ENCODE data around the gene WDR59. TPM values are rescaled to one million over a fixed set of nuclear protein-coding genes. Genes with fewer than 3 reads are reported as not detected.

WDR59 gene
- total RNA-seq, 4 donors from 2014 or later = 26.0 to 59.4 (median 48.4) TPM

GRCh38 chr16:74898659-74899058 lies 86.3 kb downstream of the WDR59 start:
- TF ChIP-seq POLR2A (IDR thresholded peaks at IDR 0.05) = no peak
- no peak for TF ChIP-seq CTCF (IDR thresholded peaks at IDR 0.05)
- DNase-seq (ENCODE audit: low spot score in 2 of 2) = no peak
- intact Hi-C loops (cut with DNase I; ENCODE audit: low total_unique reads) = no loop called here
- H3K4me3 ChIP-seq (ENCODE audit: low read depth, poor library complexity, severe bottlenecking) = no peak overlapping the region
- WGBS, 2 donors = 75 to 80% methylated on average over 8 of the region's 8 CpGs

- WGBS, 2 donors = 76 to 79% methylated on average over 14 of the region's 14 CpGs
- no peak for DNase-seq (ENCODE audit: low spot score in 2 of 2)
- no peak overlapping the region for H3K4me3 ChIP-seq (ENCODE audit: low read depth, poor library complexity, severe bottlenecking)
- intact Hi-C loops (cut with DNase I; ENCODE audit: low total_unique reads) = no loop called here
- TF ChIP-seq POLR2A (IDR thresholded peaks at IDR 0.05) = no peak
- no peak for TF ChIP-seq CTCF (IDR thresholded peaks at IDR 0.05)
Measured at GRCh38 chr16:74896389-74897370, 88.2 kb downstream of the WDR59 start.

- 85 to 86% methylated on average over 4 of the region's 4 CpGs for WGBS, 2 donors
Measured at GRCh38 chr16:74893541-74893940, 91.4 kb downstream of the WDR59 start.

GRCh38 chr16:74892574-74893461 lies 92.1 kb downstream of the WDR59 start:
- H3K4me3 ChIP-seq (ENCODE audit: low read depth, poor library complexity, severe bottlenecking) = no peak overlapping the region
- 87% methylated on average over 8 of the region's 8 CpGs for WGBS, 2 donors
- no peak for DNase-seq (ENCODE audit: low spot score in 2 of 2)
- TF ChIP-seq CTCF (IDR thresholded peaks at IDR 0.05) (no peak), POLR2A (IDR thresholded peaks at IDR 0.05) (no peak)
- intact Hi-C loops (cut with DNase I; ENCODE audit: low total_unique reads) = no loop called here

More at GRCh38 chr16:74893541-74893940, 91.4 kb downstream of the WDR59 start:
- no peak for DNase-seq (ENCODE audit: low spot score in 2 of 2)
- intact Hi-C loops (cut with DNase I; ENCODE audit: low total_unique reads) = no loop called here
- TF ChIP-seq POLR2A (IDR thresholded peaks at IDR 0.05) = no peak
- no peak for TF ChIP-seq CTCF (IDR thresholded peaks at IDR 0.05)
- no peak overlapping the region for H3K4me3 ChIP-seq (ENCODE audit: low read depth, poor library complexity, severe bottlenecking)

- no peak for TF ChIP-seq CTCF (IDR thresholded peaks at IDR 0.05)
- TF ChIP-seq POLR2A (IDR thresholded peaks at IDR 0.05) = no peak
- no peak for DNase-seq (ENCODE audit: low spot score in 2 of 2)
- intact Hi-C loops (cut with DNase I; ENCODE audit: low total_unique reads) = no loop called here
- WGBS, 2 donors = 59 to 81% methylated on average over 6 of the region's 6 CpGs
- H3K4me3 ChIP-seq (ENCODE audit: low read depth, poor library complexity, severe bottlenecking) = no peak overlapping the region
Measured at GRCh38 chr16:74888888-74889287, 96.0 kb downstream of the WDR59 start.
